Measurements from ENCODE around the gene GBP1. TPM values are rescaled to one million over a fixed set of nuclear protein-coding genes. Genes with fewer than 3 reads are reported as not detected.
"Not testable (repeated sequence)": the region's sequence is repeated elsewhere in the genome, so short reads cannot be mapped to it uniquely, and the experiment has no call there.

The GBP1 gene
- total RNA-seq, 2 donors from 2014 or later, result not detected

- Mint-ChIP-seq H3K27ac (no peak overlapping the region), H3K4me3 (no peak overlapping the region), H3K9me3 (peaks cover 20% of the 10 kb centered on the region), H3K36me3 (ENCODE audit: low read depth) (peaks cover 4% of the 10 kb centered on the region), H3K4me1 (no peaks in the 10 kb centered on the region), H3K27me3 (ENCODE audit: insufficient read depth) (no peaks in the 10 kb centered on the region)
- Histone ChIP-seq H3K9me3 (ENCODE audit: control insufficient read depth, low read length) (no peaks in the 10 kb centered on the region), H3K27ac (ENCODE audit: low read depth, low read length) (no peak overlapping the region), H3K4me3 (ENCODE audit: low read length) (no peak overlapping the region), H3K9ac (ENCODE audit: extremely low read depth, low read length, poor library complexity, severe bottlenecking) (no peak overlapping the region), H3K36me3 (ENCODE audit: control insufficient read depth, insufficient read depth, low read length) (no peaks in the 10 kb centered on the region), H3K4me1 (ENCODE audit: control insufficient read depth, insufficient read depth, low read length) (peaks cover 2% of the 10 kb centered on the region), H3K27me3 (ENCODE audit: control insufficient read depth, insufficient read depth, low read length, poor library complexity, severe bottlenecking) (no peaks in the 10 kb centered on the region)
- TF ChIP-seq CTCF (conservative IDR thresholded peaks at IDR 0.05), result no peak
- DNase-seq, result no peak
- WGBS, 2 experiments (ENCODE audit: insufficient coverage in 1 of 2, insufficient read length in 1 of 2), result 94% methylated on average over 1 of the region's 1 CpG; no CpG with 5 or more reads in 1 of the 2 experiments
Measured at GRCh38 chr1:89051955-89052312, 13.1 kb downstream of the GBP1 start.

GRCh38 chr1:89051300-89051954 is 13.6 kb downstream of the GBP1 start:
- no peaks in the 10 kb centered on the region for H3K27me3 Mint-ChIP-seq (ENCODE audit: insufficient read depth)
- no peak overlapping the region for H3K27ac ChIP-seq (ENCODE audit: low read depth, low read length)
- WGBS, 2 experiments (ENCODE audit: insufficient coverage in 1 of 2, insufficient read length in 1 of 2), result 97 to 100% methylated on average over 4 to 8 of the region's 9 CpGs
- no peaks in the 10 kb centered on the region for H3K4me1 Mint-ChIP-seq
- no peaks in the 10 kb centered on the region for H3K27me3 ChIP-seq (ENCODE audit: control insufficient read depth, insufficient read depth, low read length, poor library complexity, severe bottlenecking)
- H3K4me1 ChIP-seq (ENCODE audit: control insufficient read depth, insufficient read depth, low read length), result peaks cover 2% of the 10 kb centered on the region
- H3K36me3 Mint-ChIP-seq (ENCODE audit: low read depth), result peaks cover 4% of the 10 kb centered on the region
- peaks cover 20% of the 10 kb centered on the region for H3K9me3 Mint-ChIP-seq
- no peak overlapping the region for H3K4me3 ChIP-seq (ENCODE audit: low read length)
- no peak for DNase-seq
- H3K4me3 Mint-ChIP-seq, result no peak overlapping the region
- H3K9ac ChIP-seq (ENCODE audit: extremely low read depth, low read length, poor library complexity, severe bottlenecking), result no peak overlapping the region
- no peaks in the 10 kb centered on the region for H3K9me3 ChIP-seq (ENCODE audit: control insufficient read depth, low read length)
- H3K36me3 ChIP-seq (ENCODE audit: control insufficient read depth, insufficient read depth, low read length), result no peaks in the 10 kb centered on the region
- H3K27ac Mint-ChIP-seq, result no peak overlapping the region
- no peak for TF ChIP-seq CTCF (conservative IDR thresholded peaks at IDR 0.05)

GRCh38 chr1:89050649-89051033 is 14.4 kb downstream of the GBP1 start:
- peaks cover 4% of the 10 kb centered on the region for H3K36me3 Mint-ChIP-seq (ENCODE audit: low read depth)
- Histone ChIP-seq H3K27me3 (ENCODE audit: control insufficient read depth, insufficient read depth, low read length, poor library complexity, severe bottlenecking) (no peaks in the 10 kb centered on the region), H3K9me3 (ENCODE audit: control insufficient read depth, low read length) (no peaks in the 10 kb centered on the region), H3K9ac (ENCODE audit: extremely low read depth, low read length, poor library complexity, severe bottlenecking) (no peak overlapping the region), H3K4me3 (ENCODE audit: low read length) (no peak overlapping the region), H3K36me3 (ENCODE audit: control insufficient read depth, insufficient read depth, low read length) (no peaks in the 10 kb centered on the region), H3K27ac (ENCODE audit: low read depth, low read length) (no peak overlapping the region), H3K4me1 (ENCODE audit: control insufficient read depth, insufficient read depth, low read length) (peaks cover 2% of the 10 kb centered on the region)
- no peak overlapping the region for H3K4me3 Mint-ChIP-seq
- peaks cover 20% of the 10 kb centered on the region for H3K9me3 Mint-ChIP-seq
- WGBS, 2 experiments (ENCODE audit: insufficient coverage in 1 of 2, insufficient read length in 1 of 2), result 97 to 98% methylated on average over 9 to 11 of the region's 11 CpGs
- DNase-seq, result no peak
- no peaks in the 10 kb centered on the region for H3K27me3 Mint-ChIP-seq (ENCODE audit: insufficient read depth)
- TF ChIP-seq CTCF (conservative IDR thresholded peaks at IDR 0.05), result no peak
- H3K27ac Mint-ChIP-seq, result no peak overlapping the region
- H3K4me1 Mint-ChIP-seq, result no peaks in the 10 kb centered on the region

GRCh38 chr1:89049901-89050648 is 14.9 kb downstream of the GBP1 start:
- 91 to 95% methylated on average over 7 to 9 of the region's 9 CpGs for WGBS, 2 experiments (ENCODE audit: insufficient coverage in 1 of 2, insufficient read length in 1 of 2)
- H3K27ac Mint-ChIP-seq, result peak overlapping the region; percentile 46

GRCh38 chr1:89049187-89049586 is 15.8 kb downstream of the GBP1 start:
- not testable (repeated sequence) for H3K9ac ChIP-seq (ENCODE audit: extremely low read depth, low read length, poor library complexity, severe bottlenecking); DNase-seq; H3K4me1 ChIP-seq (ENCODE audit: control insufficient read depth, insufficient read depth, low read length); H3K36me3 ChIP-seq (ENCODE audit: control insufficient read depth, insufficient read depth, low read length); H3K36me3 Mint-ChIP-seq (ENCODE audit: low read depth); H3K4me3 Mint-ChIP-seq; H3K27me3 Mint-ChIP-seq (ENCODE audit: insufficient read depth); H3K9me3 ChIP-seq (ENCODE audit: control insufficient read depth, low read length); H3K27ac ChIP-seq (ENCODE audit: low read depth, low read length); H3K27me3 ChIP-seq (ENCODE audit: control insufficient read depth, insufficient read depth, low read length, poor library complexity, severe bottlenecking); H3K4me3 ChIP-seq (ENCODE audit: low read length); H3K4me1 Mint-ChIP-seq
- peaks cover 20% of the 10 kb centered on the region for H3K9me3 Mint-ChIP-seq
- WGBS, 2 experiments (ENCODE audit: insufficient coverage in 1 of 2, insufficient read length in 1 of 2), result 58% methylated on average over 2 of the region's 4 CpGs; no CpG with 5 or more reads in 1 of the 2 experiments
- peak overlapping the region; percentile 48 for H3K27ac Mint-ChIP-seq

More at GRCh38 chr1:89049901-89050648, 14.9 kb downstream of the GBP1 start:
- not testable (repeated sequence) for H3K4me1 Mint-ChIP-seq; DNase-seq; H3K9ac ChIP-seq (ENCODE audit: extremely low read depth, low read length, poor library complexity, severe bottlenecking); H3K36me3 ChIP-seq (ENCODE audit: control insufficient read depth, insufficient read depth, low read length); H3K9me3 ChIP-seq (ENCODE audit: control insufficient read depth, low read length); H3K27ac ChIP-seq (ENCODE audit: low read depth, low read length); H3K27me3 Mint-ChIP-seq (ENCODE audit: insufficient read depth); H3K27me3 ChIP-seq (ENCODE audit: control insufficient read depth, insufficient read depth, low read length, poor library complexity, severe bottlenecking); H3K36me3 Mint-ChIP-seq (ENCODE audit: low read depth); H3K4me1 ChIP-seq (ENCODE audit: control insufficient read depth, insufficient read depth, low read length); H3K4me3 Mint-ChIP-seq
- H3K9me3 Mint-ChIP-seq, result peaks cover 20% of the 10 kb centered on the region
- H3K4me3 ChIP-seq (ENCODE audit: low read length), result peak overlapping the region; percentile 38

All from endodermal cell (in vitro differentiated cells).